Neural progenitor cell (in vitro differentiated cells): ENCODE data around the gene FAM149B1.

ENCODE experiments used
- EZH2 ChIP-seq: fragments of 200-600 bp; sonication (generic); IDR thresholded peaks from 2 replicates; pipeline ENCODE4 v1.6.1; 2017; ENCODE audit warnings: antibody characterized with exemption, mild to moderate bottlenecking, moderate library complexity
- TF ChIP-seq, protein P1 (sequence below): fragments of 200-600 bp; sonication (generic); IDR thresholded peaks from 2 replicates; pipeline ENCODE4 v1.5.1; 2017; ENCODE audit warnings: antibody characterized with exemption, mild to moderate bottlenecking

DNA sequence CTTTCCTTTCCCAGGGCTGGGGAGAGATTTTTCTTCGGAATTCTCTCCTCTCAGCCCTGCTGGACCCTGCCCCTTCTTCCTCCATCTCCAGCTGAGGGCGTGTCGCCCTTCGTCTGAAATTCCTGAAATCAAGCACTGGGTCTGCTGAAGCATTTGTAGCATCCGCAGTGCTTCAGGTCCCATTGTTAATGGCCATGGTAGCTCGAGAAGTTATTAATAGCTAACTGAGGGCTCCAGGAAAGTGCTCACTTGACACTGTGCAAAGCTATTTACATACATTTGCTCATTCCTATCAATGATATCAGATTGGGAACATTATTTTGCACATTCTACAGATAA is 515 bp downstream of the FAM149B1 start:
- TF ChIP-seq, protein P1, sequence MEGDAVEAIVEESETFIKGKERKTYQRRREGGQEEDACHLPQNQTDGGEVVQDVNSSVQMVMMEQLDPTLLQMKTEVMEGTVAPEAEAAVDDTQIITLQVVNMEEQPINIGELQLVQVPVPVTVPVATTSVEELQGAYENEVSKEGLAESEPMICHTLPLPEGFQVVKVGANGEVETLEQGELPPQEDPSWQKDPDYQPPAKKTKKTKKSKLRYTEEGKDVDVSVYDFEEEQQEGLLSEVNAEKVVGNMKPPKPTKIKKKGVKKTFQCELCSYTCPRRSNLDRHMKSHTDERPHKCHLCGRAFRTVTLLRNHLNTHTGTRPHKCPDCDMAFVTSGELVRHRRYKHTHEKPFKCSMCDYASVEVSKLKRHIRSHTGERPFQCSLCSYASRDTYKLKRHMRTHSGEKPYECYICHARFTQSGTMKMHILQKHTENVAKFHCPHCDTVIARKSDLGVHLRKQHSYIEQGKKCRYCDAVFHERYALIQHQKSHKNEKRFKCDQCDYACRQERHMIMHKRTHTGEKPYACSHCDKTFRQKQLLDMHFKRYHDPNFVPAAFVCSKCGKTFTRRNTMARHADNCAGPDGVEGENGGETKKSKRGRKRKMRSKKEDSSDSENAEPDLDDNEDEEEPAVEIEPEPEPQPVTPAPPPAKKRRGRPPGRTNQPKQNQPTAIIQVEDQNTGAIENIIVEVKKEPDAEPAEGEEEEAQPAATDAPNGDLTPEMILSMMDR: no peak
- no peak for TF ChIP-seq EZH2
